ENCODE measurements around the gene SREK1IP1. TPM values are rescaled to one million over a fixed set of nuclear protein-coding genes. Genes with fewer than 3 reads are reported as not detected.

The SREK1IP1 gene
- total and polyA plus RNA-seq, 4 donors: 13.6 to 21.7 (median 13.9) TPM

- Histone ChIP-seq H3K27ac (ENCODE audit: low read depth, low read length) (no peak overlapping the region), H3K9me3 (ENCODE audit: control insufficient read depth, insufficient read depth, low read length) (no peaks in the 10 kb centered on the region), H3K4me3 (ENCODE audit: low read depth, low read length) (peak overlapping the region; percentile 97), H3K27me3 (ENCODE audit: control insufficient read depth, insufficient read depth, low read length) (no peaks in the 10 kb centered on the region), H3K4me1 (ENCODE audit: control insufficient read depth, insufficient read depth, low read length) (peaks cover 3% of the 10 kb centered on the region), H3K36me3 (ENCODE audit: control insufficient read depth, insufficient read depth, low read length) (no peaks in the 10 kb centered on the region)
- DNase-seq (ENCODE audit: low read depth in 4 of 6, low spot score in 6 of 6): no peak
These were observed 1.4 kb upstream of the SREK1IP1 start for GRCh38 chr5:64769855-64770254.

- 0% methylated on average over 8 of the region's 10 CpGs for WGBS (ENCODE audit: insufficient coverage)
- peak overlapping the region; percentile 97 for H3K4me3 ChIP-seq (ENCODE audit: low read depth, low read length)
- peaks cover 3% of the 10 kb centered on the region for H3K4me1 ChIP-seq (ENCODE audit: control insufficient read depth, insufficient read depth, low read length)
- DNase-seq (ENCODE audit: low read depth in 4 of 6, low spot score in 6 of 6): no peak
- H3K27me3 ChIP-seq (ENCODE audit: control insufficient read depth, insufficient read depth, low read length): no peaks in the 10 kb centered on the region
- H3K9me3 ChIP-seq (ENCODE audit: control insufficient read depth, insufficient read depth, low read length): no peaks in the 10 kb centered on the region
- H3K27ac ChIP-seq (ENCODE audit: low read depth, low read length): peak overlapping the region; percentile 80
- H3K36me3 ChIP-seq (ENCODE audit: control insufficient read depth, insufficient read depth, low read length): no peaks in the 10 kb centered on the region
These were observed 533 bp downstream of the SREK1IP1 start for GRCh38 chr5:64767959-64768357.

GRCh38 chr5:64766941-64767340 lies 1.6 kb downstream of the SREK1IP1 start:
- no peaks in the 10 kb centered on the region for H3K9me3 ChIP-seq (ENCODE audit: control insufficient read depth, insufficient read depth, low read length)
- peaks cover 3% of the 10 kb centered on the region for H3K4me1 ChIP-seq (ENCODE audit: control insufficient read depth, insufficient read depth, low read length)
- WGBS (ENCODE audit: insufficient coverage): 76% methylated on average over 2 of the region's 2 CpGs
- H3K4me3 ChIP-seq (ENCODE audit: low read depth, low read length): peak overlapping the region; percentile 97
- no peaks in the 10 kb centered on the region for H3K36me3 ChIP-seq (ENCODE audit: control insufficient read depth, insufficient read depth, low read length)
- DNase-seq (ENCODE audit: low read depth in 4 of 6, low spot score in 6 of 6): no peak
- no peak overlapping the region for H3K27ac ChIP-seq (ENCODE audit: low read depth, low read length)
- no peaks in the 10 kb centered on the region for H3K27me3 ChIP-seq (ENCODE audit: control insufficient read depth, insufficient read depth, low read length)

- DNase-seq (ENCODE audit: low read depth in 4 of 6, low spot score in 6 of 6): no peak
- Histone ChIP-seq H3K4me1 (ENCODE audit: control insufficient read depth, insufficient read depth, low read length) (peaks cover 3% of the 10 kb centered on the region), H3K27ac (ENCODE audit: low read depth, low read length) (no peak overlapping the region), H3K27me3 (ENCODE audit: control insufficient read depth, insufficient read depth, low read length) (no peaks in the 10 kb centered on the region), H3K4me3 (ENCODE audit: low read depth, low read length) (no peak overlapping the region), H3K36me3 (ENCODE audit: control insufficient read depth, insufficient read depth, low read length) (no peaks in the 10 kb centered on the region), H3K9me3 (ENCODE audit: control insufficient read depth, insufficient read depth, low read length) (no peaks in the 10 kb centered on the region)
- WGBS (ENCODE audit: insufficient coverage): no CpG with 5 or more reads among the region's 2 CpGs
These were observed 2.5 kb downstream of the SREK1IP1 start for GRCh38 chr5:64765804-64766504.

- DNase-seq (ENCODE audit: low read depth in 4 of 6, low spot score in 6 of 6): no peak
- H3K36me3 ChIP-seq (ENCODE audit: control insufficient read depth, insufficient read depth, low read length): no peaks in the 10 kb centered on the region
- no peak overlapping the region for H3K27ac ChIP-seq (ENCODE audit: low read depth, low read length)
- WGBS (ENCODE audit: insufficient coverage): 86% methylated on average over 1 of the region's 4 CpGs
- no peaks in the 10 kb centered on the region for H3K9me3 ChIP-seq (ENCODE audit: control insufficient read depth, insufficient read depth, low read length)
- H3K27me3 ChIP-seq (ENCODE audit: control insufficient read depth, insufficient read depth, low read length): no peaks in the 10 kb centered on the region
- H3K4me1 ChIP-seq (ENCODE audit: control insufficient read depth, insufficient read depth, low read length): no peaks in the 10 kb centered on the region
- no peak overlapping the region for H3K4me3 ChIP-seq (ENCODE audit: low read depth, low read length)
These were observed 4.5 kb downstream of the SREK1IP1 start for GRCh38 chr5:64763948-64764503.

GRCh38 chr5:64759960-64760660 lies 8.4 kb downstream of the SREK1IP1 start:
- no peak overlapping the region for H3K4me3 ChIP-seq (ENCODE audit: low read depth, low read length)
- no peaks in the 10 kb centered on the region for H3K9me3 ChIP-seq (ENCODE audit: control insufficient read depth, insufficient read depth, low read length)
- H3K27me3 ChIP-seq (ENCODE audit: control insufficient read depth, insufficient read depth, low read length): no peaks in the 10 kb centered on the region
- peak in 2 of 6 donors; percentile 8 to 17 for DNase-seq (ENCODE audit: low read depth in 4 of 6, low spot score in 6 of 6)
- H3K36me3 ChIP-seq (ENCODE audit: control insufficient read depth, insufficient read depth, low read length): no peaks in the 10 kb centered on the region
- WGBS (ENCODE audit: insufficient coverage): no CpG with 5 or more reads among the region's 4 CpGs
- H3K4me1 ChIP-seq (ENCODE audit: control insufficient read depth, insufficient read depth, low read length): no peaks in the 10 kb centered on the region
- no peak overlapping the region for H3K27ac ChIP-seq (ENCODE audit: low read depth, low read length)

GRCh38 chr5:64758901-64759300 lies 9.6 kb downstream of the SREK1IP1 start:
- Histone ChIP-seq H3K27ac (ENCODE audit: low read depth, low read length) (no peak overlapping the region), H3K36me3 (ENCODE audit: control insufficient read depth, insufficient read depth, low read length) (no peaks in the 10 kb centered on the region), H3K4me1 (ENCODE audit: control insufficient read depth, insufficient read depth, low read length) (no peaks in the 10 kb centered on the region), H3K27me3 (ENCODE audit: control insufficient read depth, insufficient read depth, low read length) (no peaks in the 10 kb centered on the region), H3K9me3 (ENCODE audit: control insufficient read depth, insufficient read depth, low read length) (no peaks in the 10 kb centered on the region), H3K4me3 (ENCODE audit: low read depth, low read length) (no peak overlapping the region)
- peak in 1 of 6 donors; percentile 7 for DNase-seq (ENCODE audit: low read depth in 4 of 6, low spot score in 6 of 6)
- 20% methylated on average over 1 of the region's 3 CpGs for WGBS (ENCODE audit: insufficient coverage)

- DNase-seq (ENCODE audit: low read depth in 4 of 6, low spot score in 6 of 6): no peak
- H3K4me3 ChIP-seq (ENCODE audit: low read depth, low read length): no peak overlapping the region
- H3K9me3 ChIP-seq (ENCODE audit: control insufficient read depth, insufficient read depth, low read length): no peaks in the 10 kb centered on the region
- no peak overlapping the region for H3K27ac ChIP-seq (ENCODE audit: low read depth, low read length)
- no peaks in the 10 kb centered on the region for H3K4me1 ChIP-seq (ENCODE audit: control insufficient read depth, insufficient read depth, low read length)
- no CpG with 5 or more reads among the region's 2 CpGs for WGBS (ENCODE audit: insufficient coverage)
- no peaks in the 10 kb centered on the region for H3K36me3 ChIP-seq (ENCODE audit: control insufficient read depth, insufficient read depth, low read length)
- no peaks in the 10 kb centered on the region for H3K27me3 ChIP-seq (ENCODE audit: control insufficient read depth, insufficient read depth, low read length)
These were observed 14.4 kb downstream of the SREK1IP1 start for GRCh38 chr5:64754066-64754465.

GRCh38 chr5:64749385-64749784 lies 19.1 kb downstream of the SREK1IP1 start:
- no CpG with 5 or more reads among the region's 4 CpGs for WGBS (ENCODE audit: insufficient coverage)
- H3K4me3 ChIP-seq (ENCODE audit: low read depth, low read length): no peak overlapping the region

GRCh38 chr5:64746446-64746845 lies 22.0 kb downstream of the SREK1IP1 start:
- Histone ChIP-seq H3K27ac (ENCODE audit: low read depth, low read length) (no peak overlapping the region), H3K36me3 (ENCODE audit: control insufficient read depth, insufficient read depth, low read length) (peaks cover 4% of the 10 kb centered on the region), H3K9me3 (ENCODE audit: control insufficient read depth, insufficient read depth, low read length) (no peaks in the 10 kb centered on the region), H3K4me1 (ENCODE audit: control insufficient read depth, insufficient read depth, low read length) (no peaks in the 10 kb centered on the region), H3K4me3 (ENCODE audit: low read depth, low read length) (no peak overlapping the region), H3K27me3 (ENCODE audit: control insufficient read depth, insufficient read depth, low read length) (no peaks in the 10 kb centered on the region)
- 100% methylated on average over 1 of the region's 1 CpG for WGBS (ENCODE audit: insufficient coverage)
- DNase-seq (ENCODE audit: low read depth in 4 of 6, low spot score in 6 of 6): no peak

More at GRCh38 chr5:64749385-64749784, 19.1 kb downstream of the SREK1IP1 start:
- Histone ChIP-seq H3K9me3 (ENCODE audit: control insufficient read depth, insufficient read depth, low read length) (no peaks in the 10 kb centered on the region), H3K27ac (ENCODE audit: low read depth, low read length) (no peak overlapping the region), H3K27me3 (ENCODE audit: control insufficient read depth, insufficient read depth, low read length) (no peaks in the 10 kb centered on the region), H3K4me1 (ENCODE audit: control insufficient read depth, insufficient read depth, low read length) (no peaks in the 10 kb centered on the region), H3K36me3 (ENCODE audit: control insufficient read depth, insufficient read depth, low read length) (peaks cover 4% of the 10 kb centered on the region)
- no peak for DNase-seq (ENCODE audit: low read depth in 4 of 6, low spot score in 6 of 6)

Data from spinal cord (tissue), 10 donors.